GM20000 (cell line): ENCODE data around the gene CDK5.

Experiments
- DNase-seq: peaks from one replicate; pipeline ENCODE4 v3.0.0; 2012; ENCODE audit warnings: low spot score
- TF ChIP-seq, protein P1 (sequence below): IDR thresholded peaks from 2 replicates; pipeline ENCODE4 v1.5.1; 2012; ENCODE audit warnings: mild to moderate bottlenecking, control low read depth; ENCODE audit errors: extremely low read depth, missing control alignments

The CDK5 gene

DNA sequence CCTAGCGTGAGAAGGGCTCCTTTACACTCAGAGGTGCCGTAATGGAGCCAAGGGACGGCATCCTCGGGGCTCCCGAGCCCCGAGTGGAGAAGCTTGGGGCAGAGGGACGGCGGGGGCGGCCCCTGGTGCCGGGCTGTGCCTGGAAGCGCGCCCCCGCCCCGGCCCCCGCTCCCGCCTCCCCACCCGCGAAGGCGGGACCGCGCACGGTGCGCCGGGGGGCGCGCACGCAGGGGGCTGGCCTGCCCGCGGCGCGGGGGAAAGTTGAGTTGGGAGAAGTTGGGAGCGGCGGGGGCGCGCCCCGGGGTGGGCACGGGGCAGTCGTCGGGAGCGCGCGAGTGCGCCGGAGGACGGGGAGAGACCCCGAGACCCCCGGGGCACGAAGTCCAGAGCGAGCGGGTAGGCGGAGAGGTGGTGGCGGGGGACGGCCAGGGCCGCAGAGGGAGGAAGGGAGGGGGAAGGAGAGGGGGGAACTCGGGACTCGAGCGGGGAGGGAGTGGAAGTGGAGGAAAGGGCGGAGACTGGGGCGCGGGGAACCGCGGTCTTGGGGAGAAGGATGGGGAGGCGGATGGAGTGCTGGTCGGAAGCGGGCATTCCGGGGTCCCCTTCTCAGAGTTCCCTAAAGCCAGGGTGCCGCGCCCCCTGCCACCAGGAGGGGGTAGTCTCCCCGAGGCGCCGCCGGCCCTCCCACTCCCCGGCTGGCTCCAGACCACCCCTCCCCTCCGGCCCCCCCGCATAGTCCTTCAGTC, 1.8 kb upstream of the CDK5 start, which contains the start of gene SLC4A2:
Gene SLC4A2, plus strand, starts transcription at position 223 of the 746 bp plus-strand sequence. CDS start 2,399 bp downstream, outside the sequence.
- DNase-seq: peak; percentile 96
- TF ChIP-seq, protein P1, sequence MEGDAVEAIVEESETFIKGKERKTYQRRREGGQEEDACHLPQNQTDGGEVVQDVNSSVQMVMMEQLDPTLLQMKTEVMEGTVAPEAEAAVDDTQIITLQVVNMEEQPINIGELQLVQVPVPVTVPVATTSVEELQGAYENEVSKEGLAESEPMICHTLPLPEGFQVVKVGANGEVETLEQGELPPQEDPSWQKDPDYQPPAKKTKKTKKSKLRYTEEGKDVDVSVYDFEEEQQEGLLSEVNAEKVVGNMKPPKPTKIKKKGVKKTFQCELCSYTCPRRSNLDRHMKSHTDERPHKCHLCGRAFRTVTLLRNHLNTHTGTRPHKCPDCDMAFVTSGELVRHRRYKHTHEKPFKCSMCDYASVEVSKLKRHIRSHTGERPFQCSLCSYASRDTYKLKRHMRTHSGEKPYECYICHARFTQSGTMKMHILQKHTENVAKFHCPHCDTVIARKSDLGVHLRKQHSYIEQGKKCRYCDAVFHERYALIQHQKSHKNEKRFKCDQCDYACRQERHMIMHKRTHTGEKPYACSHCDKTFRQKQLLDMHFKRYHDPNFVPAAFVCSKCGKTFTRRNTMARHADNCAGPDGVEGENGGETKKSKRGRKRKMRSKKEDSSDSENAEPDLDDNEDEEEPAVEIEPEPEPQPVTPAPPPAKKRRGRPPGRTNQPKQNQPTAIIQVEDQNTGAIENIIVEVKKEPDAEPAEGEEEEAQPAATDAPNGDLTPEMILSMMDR: peak; percentile 17

DNA sequence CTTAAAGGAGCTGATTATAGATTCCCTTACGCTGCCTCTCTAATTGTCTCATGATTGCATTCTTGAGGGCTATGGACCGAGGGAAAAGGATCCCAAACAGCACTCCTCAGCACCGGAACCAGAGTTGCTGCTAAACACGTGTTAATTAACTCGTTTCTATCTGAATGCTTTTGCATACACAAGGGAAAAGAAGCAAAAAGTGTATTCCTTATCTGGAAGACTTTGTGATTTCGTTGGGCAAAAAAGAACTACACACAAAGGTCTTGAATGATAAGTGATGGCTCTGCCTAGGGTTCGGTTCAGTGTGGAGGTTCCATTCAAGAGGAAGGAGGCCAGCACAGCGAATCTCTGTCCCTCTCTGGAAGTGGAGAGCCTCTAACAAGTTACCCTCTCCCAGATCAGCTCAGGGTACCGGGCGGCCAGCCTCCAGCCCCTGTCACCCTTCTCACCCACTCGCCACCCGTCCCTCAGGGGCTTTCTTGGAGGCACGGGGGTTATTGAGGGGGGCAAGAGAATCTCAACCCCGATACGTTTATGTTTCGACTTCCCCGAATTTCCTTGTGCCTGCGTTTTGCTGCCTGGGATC, 1.2 kb upstream of the CDK5 start:
- TF ChIP-seq, protein P1: no peak
- DNase-seq: peak; percentile 60

DNA sequence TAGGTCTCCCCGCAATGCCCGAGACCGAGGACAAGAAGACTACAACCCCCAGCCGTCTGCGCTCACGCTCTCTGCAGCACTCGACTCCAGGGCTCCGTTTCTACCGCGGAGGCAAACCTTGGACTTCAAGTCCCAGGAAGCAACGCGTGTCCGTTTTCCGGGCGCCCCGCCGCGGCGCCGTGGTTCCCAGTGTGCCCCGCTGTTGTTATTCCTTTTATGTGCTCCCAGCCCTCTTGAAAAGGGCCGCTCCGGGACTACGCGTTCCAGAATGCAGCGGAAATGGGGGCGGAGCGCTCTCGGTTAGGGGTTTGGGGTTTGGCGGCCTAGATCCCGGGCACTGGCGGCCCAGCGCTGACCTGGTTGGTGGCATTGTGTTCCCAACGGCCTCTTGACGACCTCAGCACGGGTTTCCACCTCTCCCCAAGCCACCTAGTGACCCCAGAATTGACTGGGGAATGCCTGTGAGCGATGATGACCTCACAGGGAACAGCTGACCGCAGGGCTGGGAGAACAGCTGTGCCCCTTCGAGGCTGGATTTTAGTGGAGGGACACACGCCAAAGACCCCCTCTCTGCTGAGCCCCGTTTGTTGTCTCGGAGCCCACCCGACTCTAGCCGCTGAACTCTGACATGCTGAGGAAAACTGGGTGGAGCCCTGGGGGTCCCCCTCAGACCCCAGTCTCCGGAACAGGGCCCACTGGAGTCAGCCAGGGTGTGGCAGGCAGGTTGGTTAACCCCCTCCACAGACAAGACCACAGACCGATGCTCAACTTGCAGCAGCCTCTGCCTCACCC, 488 bp upstream of the CDK5 start:
- TF ChIP-seq, protein P1: no peak
- peak; percentile 99 for DNase-seq

DNA sequence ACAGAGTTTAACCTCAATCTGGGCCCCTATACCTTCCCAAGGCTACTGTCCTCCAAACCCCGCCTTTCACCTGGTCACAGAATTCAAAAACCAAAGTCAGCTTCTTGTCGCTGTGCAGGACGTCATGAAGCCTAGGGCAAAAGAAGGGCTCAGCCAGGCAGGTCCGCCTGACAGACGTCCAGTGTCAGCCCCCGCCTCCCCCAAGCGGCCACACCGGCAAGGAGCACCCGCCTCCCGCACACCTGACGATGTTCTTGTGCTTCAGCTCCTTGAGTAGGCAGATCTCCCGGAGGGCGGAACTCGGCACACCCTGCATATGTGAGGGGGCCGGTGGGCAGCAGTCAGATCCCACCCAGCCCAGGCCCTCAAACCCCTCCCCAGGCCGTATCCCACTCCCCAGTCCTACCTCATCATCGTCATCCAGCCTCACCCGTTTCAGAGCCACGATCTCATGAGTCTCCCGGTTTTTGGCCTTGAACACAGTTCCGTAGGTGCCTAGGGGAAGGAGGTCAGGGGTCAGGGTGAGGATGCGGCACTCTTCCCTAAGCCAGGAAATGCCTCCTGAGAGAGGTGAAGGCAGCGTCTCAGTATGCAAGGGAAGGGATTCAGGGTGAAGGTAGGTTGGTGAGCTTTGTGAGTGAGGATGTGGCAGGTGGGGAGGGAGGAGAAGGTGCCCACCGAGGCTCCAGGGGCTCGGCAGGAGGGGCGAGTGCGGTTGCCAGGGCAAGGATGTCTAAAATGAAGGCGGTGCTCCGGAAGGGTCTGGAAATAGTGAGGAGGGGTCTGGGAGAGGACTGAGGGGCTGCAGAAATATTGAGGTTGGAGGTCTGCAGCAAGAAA, 811 bp downstream of the CDK5 start:
- DNase-seq: no peak
- TF ChIP-seq, protein P1: no peak

DNA sequence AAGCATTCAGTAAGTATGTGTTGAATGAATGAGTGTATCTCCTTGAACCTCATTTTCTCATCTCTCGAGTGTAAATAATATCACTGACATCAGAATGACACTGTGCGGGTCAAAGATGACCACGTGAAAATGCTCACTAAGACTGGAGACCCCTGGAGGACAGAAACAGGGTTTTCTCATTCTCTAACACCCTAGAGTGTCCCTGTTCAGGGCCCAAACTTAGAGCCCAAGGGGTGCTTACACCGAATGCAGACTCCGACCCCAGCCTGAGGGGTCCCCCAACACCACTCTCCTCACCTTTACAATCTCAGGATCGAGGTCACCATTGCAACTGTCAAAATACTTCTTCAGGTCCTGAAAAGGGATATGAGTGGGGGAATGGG, 1.4 kb downstream of the CDK5 start:
- no peak for DNase-seq
- TF ChIP-seq, protein P1: no peak

DNA sequence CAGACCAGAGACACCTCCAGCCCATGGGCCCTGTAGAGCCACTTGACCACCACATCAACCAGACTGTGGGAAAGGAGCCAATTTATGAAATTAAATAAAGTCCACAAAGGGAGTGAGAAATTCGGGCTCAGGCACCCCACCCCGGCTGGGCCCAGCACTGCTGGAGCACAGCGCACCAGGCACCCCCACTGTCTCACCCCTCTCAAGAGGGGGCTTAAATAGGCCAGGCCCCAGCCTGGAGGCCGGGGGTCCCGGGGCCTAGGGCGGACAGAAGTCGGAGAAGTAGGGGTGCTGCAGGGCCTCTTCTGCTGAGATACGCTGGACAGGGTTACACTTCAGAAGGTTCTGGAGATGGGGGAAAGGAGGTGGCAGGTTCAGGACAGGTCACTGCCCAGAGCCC, 3.9 kb downstream of the CDK5 start:
- TF ChIP-seq, protein P1: no peak

More for the DNA sequence above, 3.9 kb downstream of the CDK5 start:
- no peak for DNase-seq
